Left hindlimb (tissue), 1 donor: ENCODE data around the gene RDX.

ENCODE experiments used
- DNase-seq: peaks from one replicate; pipeline ENCODE4 v3.0.0-alpha.2; 2018

Gene RDX

DNA sequence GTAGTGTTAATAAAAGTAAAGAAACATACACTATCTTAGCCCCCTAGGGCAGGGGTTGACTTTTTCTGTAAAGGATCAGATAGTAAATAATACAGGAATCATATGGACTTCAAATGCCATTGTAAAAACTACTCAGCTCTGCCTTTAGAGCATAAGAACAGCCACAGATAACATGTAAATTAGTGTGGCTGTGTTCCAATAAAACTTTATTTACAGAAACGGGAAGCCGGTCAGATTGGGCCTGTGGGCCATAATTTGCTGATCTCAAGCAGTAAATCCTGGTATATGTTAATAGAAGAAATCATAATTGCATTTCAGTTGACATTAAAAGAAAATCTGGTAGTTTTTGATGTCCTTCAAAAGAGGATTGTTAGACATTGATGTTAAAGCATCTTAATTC, 126.7 kb downstream of the RDX start:
- no peak for DNase-seq

DNA sequence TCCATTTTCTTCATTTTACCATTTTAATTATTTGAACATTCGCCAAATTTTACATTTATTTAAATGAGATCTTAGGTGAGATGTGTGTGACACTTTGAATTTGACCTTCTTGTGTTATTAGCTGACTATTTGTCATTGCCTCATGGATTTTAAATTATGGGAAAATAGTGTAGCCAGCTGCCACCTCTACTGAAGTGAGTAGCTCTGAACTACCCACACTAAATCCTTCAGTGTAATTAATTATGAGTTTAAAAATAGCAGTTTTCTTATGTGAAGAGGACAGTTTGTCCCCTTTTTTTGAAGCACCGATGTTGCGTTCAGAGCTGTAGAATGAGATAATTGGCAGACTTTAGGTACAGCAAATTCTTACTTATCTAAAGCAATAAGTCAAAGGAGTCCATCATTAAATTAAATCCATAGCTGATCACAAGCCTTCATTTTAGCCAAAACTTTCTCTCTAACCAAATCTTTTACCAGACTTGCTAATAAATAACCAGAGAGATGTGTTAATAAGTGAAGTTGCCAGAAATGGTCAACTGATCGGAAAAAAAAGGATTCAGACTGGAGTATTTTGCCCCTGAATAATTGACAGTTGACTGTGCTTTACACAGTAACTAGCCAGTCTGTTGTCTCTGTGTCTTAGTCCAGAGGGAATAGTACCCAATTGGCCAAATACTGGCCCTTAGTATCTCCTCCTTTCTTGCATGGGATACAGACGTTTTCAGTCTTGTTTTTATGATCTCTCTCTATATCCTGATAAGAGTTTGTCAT, 128.2 kb downstream of the RDX start:
- DNase-seq, result no peak

DNA sequence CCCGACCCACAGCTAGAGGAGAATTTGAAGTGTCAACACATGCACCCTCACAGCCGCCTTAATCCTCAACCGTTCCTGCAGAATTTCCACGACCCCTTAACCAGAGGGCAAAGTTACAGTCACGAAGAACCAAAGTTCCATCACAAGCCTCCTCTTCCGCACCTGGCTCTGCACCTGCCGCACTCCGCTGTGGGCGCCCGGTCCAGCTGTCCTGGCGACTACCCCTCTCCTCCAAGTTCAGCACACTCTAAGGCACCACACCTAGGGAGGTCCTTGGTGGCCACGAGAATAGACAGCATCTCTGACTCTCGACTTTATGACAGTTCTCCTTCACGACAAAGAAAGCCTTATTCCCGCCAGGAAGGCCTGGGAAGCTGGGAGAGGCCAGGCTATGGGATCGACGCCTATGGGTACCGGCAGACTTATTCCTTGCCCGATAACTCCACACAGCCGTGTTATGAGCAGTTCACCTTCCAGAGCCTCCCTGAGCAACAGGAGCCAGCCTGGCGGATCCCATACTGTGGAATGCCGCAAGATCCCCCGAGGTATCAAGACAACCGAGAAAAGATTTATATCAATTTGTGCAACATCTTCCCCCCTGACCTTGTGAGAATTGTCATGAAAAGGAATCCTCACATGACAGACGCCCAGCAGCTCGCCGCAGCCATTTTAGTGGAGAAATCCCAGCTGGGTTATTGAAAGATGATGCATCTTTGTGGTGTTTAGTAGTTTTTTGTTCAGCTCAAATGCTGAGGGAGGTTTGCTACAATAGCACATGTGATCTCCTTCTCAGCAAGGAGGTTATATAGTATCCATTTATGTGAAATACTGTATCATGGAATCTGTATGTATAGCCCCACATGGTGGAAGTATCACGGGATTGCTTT, 131.1 kb downstream of the RDX start:
- DNase-seq, result no peak

DNA sequence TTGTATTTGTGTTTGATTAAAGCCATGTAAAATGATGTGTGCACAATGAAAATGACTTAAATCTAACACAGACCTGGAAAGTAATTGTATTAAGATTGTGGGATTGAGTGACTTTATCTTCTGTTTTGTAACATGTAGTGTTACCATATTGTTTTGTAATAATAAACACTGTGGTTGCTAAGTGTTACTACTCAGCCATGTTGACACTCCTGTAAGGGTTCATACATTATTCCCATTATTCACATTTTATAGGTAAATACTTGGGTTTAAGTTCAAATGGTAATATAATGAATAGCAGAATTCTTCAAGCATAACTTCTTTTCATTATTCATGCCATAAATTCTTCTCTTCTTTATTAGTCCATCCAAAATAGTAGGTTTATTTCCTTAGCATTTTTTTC, 134.2 kb downstream of the RDX start:
- no peak for DNase-seq

DNA sequence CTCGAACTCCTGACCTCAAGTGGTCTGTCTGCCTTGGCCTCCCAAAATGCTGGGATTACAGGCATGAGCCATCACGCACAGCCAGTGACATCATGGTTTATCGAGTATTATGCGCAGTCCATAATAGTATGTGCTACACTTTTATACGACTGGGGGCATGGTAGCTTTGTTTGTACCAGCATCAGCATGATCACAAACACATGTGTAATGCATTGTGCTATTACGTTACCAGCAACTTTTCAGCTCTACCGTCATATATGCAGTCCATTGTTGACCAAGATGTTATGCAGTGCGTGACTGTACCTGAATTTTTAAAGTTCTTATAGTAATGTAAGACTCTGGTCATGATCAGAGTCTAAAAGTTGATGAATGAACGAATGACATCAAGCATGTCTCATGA, 135.4 kb downstream of the RDX start:
- DNase-seq, result no peak

DNA sequence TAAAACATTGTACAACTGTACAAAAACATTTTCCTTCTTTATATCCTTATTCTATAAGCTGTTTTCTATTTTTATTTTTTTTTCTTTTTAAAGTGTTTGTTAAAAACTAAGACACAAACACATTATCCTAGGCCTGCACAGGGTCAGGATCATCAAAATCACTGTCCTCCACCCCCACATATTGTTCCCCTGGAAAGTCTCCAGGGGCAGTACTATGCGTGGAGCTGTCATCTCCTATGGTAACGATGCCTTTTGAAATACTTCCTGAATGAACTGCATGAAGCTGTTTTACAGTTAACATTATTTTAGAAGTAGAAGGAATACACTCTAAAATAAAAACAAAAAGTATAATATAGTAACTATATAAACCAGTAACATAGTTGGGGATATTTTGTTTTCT, 136.0 kb downstream of the RDX start:
- DNase-seq, result no peak

DNA sequence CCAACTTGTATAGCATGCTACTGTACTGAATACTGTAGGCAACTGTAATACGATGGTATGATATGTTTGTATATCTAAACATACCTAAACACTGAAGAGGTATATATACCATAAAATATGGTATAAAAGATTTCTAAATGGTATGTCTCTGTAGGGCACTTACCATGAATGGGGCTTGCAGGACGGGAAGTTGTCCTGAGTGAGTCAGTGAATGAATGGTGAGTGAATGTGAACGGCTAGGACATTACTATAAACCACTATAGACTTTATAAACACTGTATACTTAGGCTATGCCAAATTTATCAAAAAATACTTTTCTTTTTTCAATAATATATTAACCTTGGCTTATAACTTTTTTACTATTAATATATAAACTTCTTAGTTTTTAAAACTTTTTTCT, 136.4 kb downstream of the RDX start:
- DNase-seq, result no peak

DNA sequence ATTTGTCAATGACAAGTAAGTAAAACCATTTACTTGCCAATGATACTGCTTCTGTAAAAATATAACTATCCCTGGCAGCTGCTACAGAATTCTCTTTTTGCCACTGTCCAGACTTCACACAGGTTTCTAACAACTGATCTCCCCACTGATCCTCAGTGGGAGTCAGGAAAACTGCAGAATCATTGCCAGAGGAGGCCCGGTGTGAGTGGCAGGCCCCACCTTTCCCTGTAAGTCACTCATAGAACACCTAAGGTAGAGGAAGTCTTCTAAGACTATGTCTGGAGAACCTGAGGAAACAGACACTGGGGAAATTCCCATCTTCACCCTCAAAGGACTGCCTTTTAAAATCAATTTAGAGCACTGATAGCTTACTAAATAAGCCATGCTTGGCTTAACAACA, 136.9 kb downstream of the RDX start:
- no peak for DNase-seq

DNA sequence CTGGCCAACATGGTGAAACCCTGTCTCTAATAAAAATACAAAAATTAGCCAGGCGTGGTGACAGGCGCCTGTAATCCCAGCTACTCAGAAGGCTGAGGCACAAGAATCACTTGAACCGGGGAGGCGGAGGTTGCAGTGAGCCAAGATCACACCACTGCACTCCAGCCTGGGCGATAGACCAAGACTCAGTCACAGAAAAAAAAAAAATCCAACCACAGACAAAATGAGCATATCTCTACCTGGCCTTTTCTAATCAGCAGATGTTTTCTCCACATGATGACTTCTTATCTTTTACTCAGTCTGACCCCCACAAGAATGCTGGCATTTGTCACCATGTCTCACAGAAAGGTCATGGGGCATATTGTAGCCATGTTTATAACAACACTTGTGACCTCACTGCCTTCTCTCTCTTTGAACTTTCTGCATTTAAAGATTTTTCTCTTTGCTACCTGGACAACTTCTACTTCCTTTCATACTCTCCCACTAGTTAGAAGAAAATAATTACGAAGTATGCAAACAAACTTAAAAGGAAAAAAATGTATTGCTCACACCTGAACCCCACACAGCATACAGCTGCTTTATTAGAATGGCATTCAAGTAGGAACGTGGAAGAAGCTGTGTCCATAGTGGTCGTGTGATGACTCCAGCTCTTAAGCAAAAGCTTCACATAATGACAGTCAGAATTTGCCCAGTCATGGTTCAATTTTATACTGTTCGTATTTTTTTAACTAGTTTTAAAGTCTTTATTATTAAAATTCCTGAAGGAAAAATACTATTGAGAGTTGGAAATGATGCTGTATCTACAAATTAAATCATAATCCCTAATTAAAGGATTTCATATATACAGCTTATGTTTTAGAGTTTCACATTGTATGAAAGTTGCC, 137.9 kb downstream of the RDX start:
- DNase-seq, result no peak

DNA sequence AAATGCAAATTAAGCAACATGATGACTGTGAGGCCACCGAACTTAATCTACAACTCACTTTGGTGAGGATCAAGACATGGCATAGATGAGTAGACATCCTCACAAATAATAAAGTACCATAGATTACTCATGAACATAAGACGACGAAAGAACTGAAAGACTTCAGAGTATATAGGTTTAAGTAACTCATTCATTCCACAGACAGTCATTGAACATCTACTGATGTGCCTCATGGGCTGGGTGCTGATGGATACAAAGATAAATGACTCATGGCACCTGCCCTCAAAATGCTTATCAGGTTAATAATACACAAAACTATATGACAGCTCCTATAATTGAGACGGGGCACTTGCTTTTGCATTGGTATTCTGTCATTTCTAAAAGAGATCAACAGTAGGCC, 139.9 kb downstream of the RDX start:
- no peak for DNase-seq

DNA sequence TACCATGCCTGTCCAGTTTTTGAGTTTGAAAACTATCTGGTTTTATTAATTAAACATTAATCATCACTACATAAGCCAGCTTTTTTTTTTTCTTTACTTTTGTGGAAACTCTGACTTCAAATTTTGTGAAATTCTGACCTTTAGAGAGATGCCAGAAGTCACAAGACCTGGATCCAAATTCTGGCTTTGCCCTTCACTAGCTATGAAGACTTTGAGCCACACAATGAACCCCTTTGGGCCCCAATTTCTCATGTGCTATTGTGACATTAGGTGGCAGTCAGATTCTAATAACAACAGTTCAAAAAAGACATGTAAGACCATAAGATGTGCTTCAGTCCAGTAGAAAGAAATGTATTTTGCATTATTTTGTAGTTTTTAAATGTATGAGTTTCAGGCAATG, 142.9 kb downstream of the RDX start:
- no peak for DNase-seq

DNA sequence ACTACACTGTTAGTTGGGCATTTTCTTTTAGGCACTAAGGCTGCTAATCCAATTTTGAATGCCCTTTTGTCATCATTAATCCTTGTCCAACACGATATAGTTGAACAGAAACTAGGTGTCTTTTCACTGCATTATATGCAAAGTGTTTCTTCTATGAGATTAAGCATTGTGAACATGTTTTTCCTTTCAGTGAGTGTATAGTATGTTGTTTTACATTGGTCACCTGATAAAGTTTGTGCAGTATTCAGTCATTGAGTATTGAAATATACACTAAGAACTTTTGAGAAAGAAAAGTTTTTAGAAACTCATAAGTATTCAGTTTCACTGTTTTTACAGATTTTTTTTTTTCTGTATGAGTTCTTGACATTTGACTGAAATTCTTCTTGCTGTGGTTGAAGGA, 144.2 kb downstream of the RDX start:
- no peak for DNase-seq

DNA sequence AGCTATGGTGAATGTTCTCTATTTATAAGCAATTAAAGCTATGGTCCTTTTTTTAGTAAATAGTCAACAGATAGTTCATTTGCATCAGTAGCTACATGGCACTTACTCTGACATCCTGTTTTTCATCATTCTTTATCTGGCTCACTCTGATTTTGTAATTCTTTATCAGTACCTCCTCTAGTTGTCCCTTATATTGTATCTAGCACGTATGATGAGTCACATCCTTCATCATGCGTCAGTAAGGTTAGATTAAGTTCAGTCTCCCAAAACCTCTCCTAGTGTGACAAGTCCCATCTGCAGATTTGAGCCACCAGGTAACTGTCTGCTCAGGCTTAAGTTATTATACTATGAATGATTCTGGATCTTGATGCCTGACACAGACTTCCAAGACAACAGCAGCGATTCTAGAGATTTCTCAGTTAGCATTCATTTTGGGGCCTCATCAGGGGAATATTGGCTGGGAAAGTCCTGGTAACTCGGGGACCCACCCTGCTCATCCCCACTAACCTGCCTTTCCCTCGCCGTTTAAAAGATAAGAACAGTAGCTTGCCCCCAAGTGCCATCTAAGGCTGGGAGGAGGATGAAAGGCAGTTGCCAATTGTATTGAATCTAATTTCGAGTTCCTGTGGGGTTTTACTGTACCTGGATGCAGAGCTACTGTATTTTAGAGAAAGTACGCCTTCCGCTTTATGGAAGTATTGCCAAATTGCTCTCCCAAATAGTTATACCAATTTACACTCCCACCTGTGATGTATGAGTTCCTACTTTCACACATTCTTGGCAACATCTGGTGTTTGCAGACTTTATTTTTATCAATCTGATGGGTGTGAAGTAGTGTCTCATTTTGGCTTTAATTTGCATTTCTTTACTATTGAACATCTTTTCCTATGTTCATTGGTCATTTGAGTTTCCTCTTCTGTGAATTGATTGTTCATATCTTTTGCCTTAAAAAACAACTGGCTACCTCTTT, 147.4 kb downstream of the RDX start:
- DNase-seq, result no peak

DNA sequence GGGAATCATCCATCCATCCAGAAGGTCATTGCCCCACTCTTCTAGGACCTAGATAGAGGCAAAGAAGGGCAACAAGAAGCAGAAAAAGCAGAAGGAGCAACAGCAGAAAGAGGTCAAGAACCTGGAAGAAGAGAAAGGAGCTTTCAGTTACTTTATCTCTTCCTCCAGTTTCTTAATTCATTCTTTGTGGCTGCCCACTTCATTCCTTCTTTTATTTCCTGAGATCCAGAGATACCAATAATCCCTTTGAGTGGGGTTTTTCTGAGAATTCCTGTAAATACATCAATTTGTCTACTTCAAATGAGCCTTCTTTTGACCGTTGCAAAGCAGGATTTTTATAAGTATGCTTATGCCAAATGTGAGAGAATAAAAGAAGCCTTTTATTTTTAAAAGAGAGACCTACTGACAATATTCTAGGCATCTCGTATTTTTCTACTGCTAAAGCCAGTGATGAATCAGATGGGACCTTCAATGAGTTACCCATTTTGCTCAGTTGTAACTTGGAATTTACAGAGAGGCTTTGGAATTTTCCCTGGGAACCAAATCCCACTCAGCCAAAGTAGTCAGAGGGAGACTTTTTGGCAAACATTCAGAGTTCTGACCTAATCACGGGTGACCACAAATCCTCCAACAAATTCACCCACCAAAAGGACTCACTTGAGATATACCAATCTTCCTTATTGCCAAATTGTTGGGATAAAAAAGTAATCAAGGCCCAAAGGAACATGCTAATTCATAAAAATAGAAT, 148.3 kb downstream of the RDX start:
- no peak for DNase-seq

DNA sequence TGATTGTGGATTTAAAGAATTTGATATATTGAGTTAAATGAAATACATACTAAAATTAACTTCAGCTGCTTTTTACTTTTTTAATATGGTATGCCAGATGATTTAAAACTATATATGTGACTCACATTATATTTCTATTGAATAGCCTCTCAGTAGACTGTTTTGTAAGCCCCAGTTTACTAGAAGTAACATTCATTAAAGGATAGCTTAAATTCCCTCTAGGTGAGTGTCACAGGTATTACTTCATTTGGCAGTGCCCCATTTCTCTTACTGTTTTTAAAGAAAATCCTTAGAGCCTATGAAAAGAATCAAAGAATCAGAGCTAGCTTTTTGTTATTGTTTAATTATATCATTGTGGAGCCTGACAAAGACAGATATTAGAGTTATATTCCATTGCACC, 154.6 kb downstream of the RDX start:
- DNase-seq, result no peak

DNA sequence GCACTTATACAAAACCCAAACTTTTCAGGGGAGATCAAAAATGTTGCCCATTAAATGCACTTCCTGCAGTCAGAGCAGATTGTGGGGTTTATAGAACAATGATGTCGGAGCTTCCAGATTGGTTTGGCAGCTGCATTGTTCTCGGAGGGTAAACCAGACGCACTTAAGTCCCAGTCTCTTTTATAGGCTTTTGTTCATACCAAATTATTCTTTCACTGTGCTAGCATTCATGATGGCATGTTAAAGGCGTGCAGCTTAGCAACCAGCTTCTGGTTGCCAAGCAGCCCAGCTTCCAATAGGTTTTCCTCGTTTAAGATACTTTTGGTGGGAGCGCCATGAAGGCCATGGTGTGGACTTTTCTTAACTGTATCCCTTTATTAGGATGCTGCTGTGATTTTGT, 162.3 kb downstream of the RDX start:
- DNase-seq, result no peak

DNA sequence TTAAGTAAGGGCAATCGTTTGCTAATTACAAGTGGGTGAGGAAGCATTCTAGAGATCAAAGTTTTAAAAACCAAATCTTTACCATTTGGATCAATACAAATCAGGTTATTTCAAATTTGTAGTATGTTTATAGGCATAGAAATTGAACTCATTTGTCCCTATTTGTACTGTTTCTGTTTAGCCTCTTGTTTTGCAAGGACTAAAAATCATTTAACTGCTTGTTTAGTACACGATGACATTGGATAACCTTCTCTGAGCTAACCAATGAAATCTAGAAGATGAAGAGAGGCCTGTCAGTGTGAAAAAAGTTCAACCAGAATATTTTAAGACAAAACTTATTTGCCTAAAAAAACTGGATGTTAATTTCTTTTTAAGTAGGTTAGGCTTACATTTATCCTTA, 163.3 kb downstream of the RDX start:
- DNase-seq, result no peak

DNA sequence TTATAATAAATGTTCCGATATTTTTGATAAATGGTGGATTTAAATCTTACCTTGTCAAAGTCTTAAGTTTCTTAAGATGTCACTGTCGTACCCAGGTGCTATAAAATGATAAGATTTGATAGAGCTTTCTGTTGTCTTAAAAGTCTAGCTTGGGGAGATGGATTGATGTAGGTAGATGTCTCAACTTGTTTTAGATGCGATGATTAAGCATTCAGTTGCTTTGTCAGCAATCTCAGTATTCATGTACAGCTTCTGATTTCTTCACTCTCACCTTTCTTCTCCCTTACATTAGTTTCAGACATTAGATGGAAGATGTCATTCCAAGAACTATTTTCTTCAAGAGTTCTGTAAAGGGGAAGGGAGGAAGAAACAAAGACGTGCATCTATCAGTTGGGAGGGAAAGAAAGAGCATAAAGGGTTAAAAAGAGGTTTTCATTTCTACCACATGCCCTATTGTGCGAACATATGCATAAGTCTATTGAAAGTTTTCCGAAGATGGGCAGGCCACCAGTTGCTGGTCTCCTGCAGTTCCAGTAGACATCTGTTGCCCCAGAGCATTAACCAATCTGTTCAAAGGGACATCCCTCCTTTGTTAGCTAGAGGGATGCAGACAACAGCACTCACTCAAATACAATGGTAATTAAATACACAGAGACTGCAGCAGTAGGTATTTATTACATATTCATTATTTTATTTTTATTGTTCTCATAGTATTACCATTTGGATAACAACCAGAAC, 164.9 kb downstream of the RDX start:
- DNase-seq, result no peak

DNA sequence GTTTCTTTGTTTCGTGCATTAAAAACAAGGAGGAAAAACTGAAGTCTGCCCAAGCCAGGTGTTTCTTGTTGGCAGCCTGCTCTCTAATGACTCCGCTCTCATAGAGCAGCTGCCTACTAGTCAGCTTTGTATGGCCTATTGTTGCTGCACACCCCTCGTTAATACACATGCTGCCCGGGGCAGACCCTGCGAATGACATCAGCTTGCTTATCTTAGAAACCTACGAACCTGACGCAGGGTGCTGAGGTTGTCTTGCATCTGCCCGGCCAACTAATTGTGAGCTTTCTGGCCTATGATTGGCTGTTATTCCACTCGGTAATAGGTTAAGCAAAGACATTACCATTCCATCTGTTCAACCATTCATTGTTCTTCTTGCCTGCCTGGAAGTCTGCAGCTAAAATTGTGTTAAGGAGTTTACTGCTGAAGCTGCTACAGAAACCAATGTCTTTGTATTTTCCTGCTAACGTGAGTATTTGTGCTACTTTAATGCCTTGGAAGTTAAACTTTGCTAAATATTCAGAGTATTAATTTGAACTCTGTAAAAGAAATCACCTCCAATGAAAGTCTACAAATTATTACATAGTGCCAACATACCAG, 165.7 kb downstream of the RDX start:
- peak; percentile 48 for DNase-seq

DNA sequence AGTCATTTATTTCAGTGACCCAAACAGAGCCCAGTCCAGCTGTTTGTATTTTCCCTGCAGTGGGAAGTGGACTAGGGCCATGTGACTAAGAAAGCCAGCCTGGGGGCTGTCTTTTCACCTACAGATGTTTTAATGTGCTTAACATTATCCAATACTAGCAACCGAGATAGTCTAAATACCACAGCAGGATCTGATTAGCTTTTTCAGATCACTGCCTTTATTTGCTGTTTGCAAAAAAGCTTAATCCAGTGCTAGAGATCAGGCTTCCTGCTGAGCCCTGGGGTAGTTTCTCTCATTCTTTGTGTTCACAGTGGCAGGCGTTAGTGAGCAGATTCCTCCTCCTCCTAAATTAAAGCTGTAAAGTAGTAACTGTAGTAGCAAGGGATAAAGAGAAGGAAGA, 168.3 kb downstream of the RDX start:
- DNase-seq, result no peak
